ENCODE data around the gene OSCP1. TPM values are rescaled to one million over a fixed set of nuclear protein-coding genes. Genes with fewer than 3 reads are reported as not detected.

Gene OSCP1
- total RNA-seq, 4 donors from 2014 or later, result 7.0 to 9.7 (median 8.2) TPM

DNA sequence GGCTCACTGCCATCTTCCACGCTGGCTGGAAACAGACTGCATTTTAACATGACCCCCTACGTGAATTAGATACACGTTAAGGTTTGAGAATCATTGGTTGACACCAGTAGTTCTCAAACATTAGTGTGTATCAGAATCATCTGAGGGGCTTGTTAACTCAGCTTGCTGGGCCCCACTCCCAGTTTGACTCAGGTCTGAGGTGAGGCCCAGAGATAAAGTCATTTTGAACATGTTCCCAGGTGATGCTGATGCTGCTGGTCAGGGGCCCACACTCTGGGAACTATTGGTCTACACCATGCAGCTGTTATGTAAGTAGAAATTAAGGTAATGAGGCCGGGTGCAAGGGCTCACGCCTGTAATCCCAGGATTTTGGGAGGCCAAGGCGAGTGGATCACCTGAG lies 53.9 kb downstream of the OSCP1 start:
- no peak for TF ChIP-seq CTCF (IDR thresholded peaks at IDR 0.05; ENCODE audit: low read depth)

DNA sequence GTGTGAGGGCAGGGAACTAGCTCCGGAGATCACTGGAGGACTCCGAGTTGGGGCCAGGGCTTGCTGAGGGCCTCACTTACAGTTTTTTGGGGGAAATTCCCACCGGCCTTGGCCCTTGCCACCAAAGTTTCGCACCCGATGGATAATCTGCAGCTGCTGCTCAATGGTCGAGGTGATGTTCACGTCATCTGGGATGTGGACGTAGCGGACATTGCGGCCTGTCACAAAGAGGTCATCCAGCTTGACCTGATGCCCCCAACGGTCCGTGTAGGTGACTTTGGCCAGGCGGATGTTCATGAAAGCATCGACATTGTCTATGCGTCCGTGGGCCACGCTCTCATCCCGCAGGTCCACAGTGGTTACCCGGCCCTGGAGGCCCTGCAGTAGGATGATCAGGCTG lies 56.6 kb downstream of the OSCP1 start:
- TF ChIP-seq CTCF (IDR thresholded peaks at IDR 0.05; ENCODE audit: low read depth), result no peak

GRCh38 chr1:36392836-36393235 lies 57.4 kb downstream of the OSCP1 start:
- TF ChIP-seq CTCF (IDR thresholded peaks at IDR 0.05; ENCODE audit: low read depth), result no peak

DNA sequence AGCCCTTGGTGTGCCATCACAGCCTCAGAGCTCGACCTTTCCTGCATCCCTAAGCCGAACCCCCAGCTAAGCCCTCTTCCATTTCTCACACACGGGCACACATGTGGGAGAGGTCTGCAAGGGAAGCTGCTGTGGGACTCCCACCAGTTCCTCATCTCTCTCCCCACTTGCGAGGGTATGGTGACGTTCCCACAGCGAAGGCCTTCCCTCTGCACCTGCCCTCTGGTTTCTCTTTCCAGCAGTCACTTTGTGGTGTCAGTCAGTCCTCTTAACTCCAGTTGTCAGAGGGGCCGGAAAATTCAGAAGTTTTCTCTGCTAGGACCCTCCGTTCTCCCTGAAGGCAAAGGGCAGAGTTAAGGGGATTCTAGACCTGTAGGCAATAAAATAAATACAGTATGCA lies 59.0 kb downstream of the OSCP1 start:
- no peak for TF ChIP-seq CTCF (IDR thresholded peaks at IDR 0.05; ENCODE audit: low read depth)

DNA sequence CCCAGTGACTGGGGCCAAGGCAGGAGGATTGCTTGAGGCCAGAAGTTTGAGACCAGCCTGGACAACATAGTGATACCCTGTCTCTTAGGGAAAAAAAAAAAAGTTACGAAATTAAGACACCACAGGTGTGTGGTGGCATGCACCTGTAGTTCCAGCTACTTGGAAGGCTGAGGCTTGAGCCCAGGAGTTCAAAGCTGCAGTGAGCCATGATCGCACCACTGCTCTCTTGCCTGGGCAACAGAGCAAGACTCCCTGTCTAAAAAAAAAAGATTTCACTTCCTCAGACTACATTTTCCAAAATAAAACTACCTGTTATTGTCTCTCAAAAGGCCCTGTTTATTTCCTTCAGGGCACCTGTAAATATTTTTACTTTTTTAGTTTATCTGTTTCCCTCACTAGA lies 59.8 kb downstream of the OSCP1 start:
- no peak for TF ChIP-seq CTCF (IDR thresholded peaks at IDR 0.05; ENCODE audit: low read depth)

- TF ChIP-seq CTCF (IDR thresholded peaks at IDR 0.05; ENCODE audit: low read depth), result no peak
These were observed 60.3 kb downstream of the OSCP1 start for GRCh38 chr1:36389999-36390398.

- no peak for TF ChIP-seq CTCF (IDR thresholded peaks at IDR 0.05; ENCODE audit: low read depth)
These were observed 61.0 kb downstream of the OSCP1 start for GRCh38 chr1:36389261-36389660.
